Fibroblast of lung (primary cell): ENCODE measurements around the gene OR6Y1. TPM values are rescaled to one million over a fixed set of nuclear protein-coding genes. Genes with fewer than 3 reads are reported as not detected.

ENCODE experiments used
- DNase-seq, 2 donors: peaks; one replicate each; pipeline versions ENCODE4 v3.0.0 to v3.0.0-alpha.2; 2010; ENCODE audit warnings: low read depth in 2 of 2
- H2AFZ ChIP-seq: 2 replicates; pipeline ENCODE4 v1.5.1; 2012; ENCODE audit warnings: low read length, control low read depth, inconsistent platforms
- H3K27ac ChIP-seq: 2 replicates; pipeline ENCODE4 v1.5.1; 2011; ENCODE audit warnings: low read length, control low read depth; ENCODE audit not compliant: insufficient read depth
- H3K27me3 ChIP-seq: 2 replicates; pipeline ENCODE4 v1.5.1; 2011; ENCODE audit warnings: mild to moderate bottlenecking, low read length; ENCODE audit not compliant: control insufficient read depth, insufficient read depth
- H3K36me3 ChIP-seq: 2 replicates; pipeline ENCODE4 v1.5.1; 2011; ENCODE audit warnings: low read length; ENCODE audit not compliant: control insufficient read depth, insufficient read depth
- H3K4me1 ChIP-seq: 2 replicates; pipeline ENCODE4 v1.5.1; 2011; ENCODE audit warnings: low read length; ENCODE audit not compliant: control insufficient read depth, insufficient read depth; ENCODE audit errors: extremely low read depth
- H3K4me2 ChIP-seq: 2 replicates; pipeline ENCODE4 v1.5.1; 2011; ENCODE audit warnings: low read length, control low read depth; ENCODE audit not compliant: insufficient read depth; ENCODE audit errors: extremely low read depth
- H3K4me3 ChIP-seq, 4 experiments: fragments of 200-600 bp in 1 of 4; sonication (generic) in 1 of 4; replicated peaks in 1 of 4; 2 replicates each; pipeline ENCODE4 v1.5.1; 2011 to 2016; ENCODE audit warnings: low read length in 4 of 4, low read depth in 3 of 4, mild to moderate bottlenecking in 3 of 4, control low read depth in 2 of 4, inconsistent platforms in 1 of 4, mixed read lengths in 1 of 4; ENCODE audit not compliant: insufficient read depth in 1 of 4; ENCODE audit errors: control extremely low read depth in 1 of 4
- H3K79me2 ChIP-seq: 2 replicates; pipeline ENCODE4 v1.5.1; 2012; ENCODE audit warnings: mild to moderate bottlenecking, low read length, inconsistent platforms; ENCODE audit not compliant: control insufficient read depth, insufficient read depth
- H3K9ac ChIP-seq: 2 replicates; pipeline ENCODE4 v1.5.1; 2011; ENCODE audit warnings: mild to moderate bottlenecking, low read length, control low read depth; ENCODE audit not compliant: insufficient read depth
- H3K9me3 ChIP-seq: 2 replicates; pipeline ENCODE4 v1.5.1; 2012; ENCODE audit warnings: low read depth, low read length; ENCODE audit not compliant: control insufficient read depth, insufficient read depth
- H4K20me1 ChIP-seq: 2 replicates; pipeline ENCODE4 v1.5.1; 2011; ENCODE audit warnings: low read length; ENCODE audit not compliant: control insufficient read depth, insufficient read depth; ENCODE audit errors: extremely low read depth
- CTCF ChIP-seq, 2 donors: IDR thresholded peaks in 1 of 2; conservative IDR thresholded peaks in 1 of 2; 1 replicate in 1 of 2; 2 replicates in 1 of 2; pipeline ENCODE4 v1.5.1; 2011 to 2012; ENCODE audit warnings: low read length in 2 of 2, control low read depth in 1 of 2, inconsistent platforms in 1 of 2, low read depth in 1 of 2, mild to moderate bottlenecking in 1 of 2
- EZH2 ChIP-seq: IDR thresholded peaks from 2 replicates; pipeline ENCODE4 v1.5.1; 2012; ENCODE audit warnings: low read length, control low read depth, mild to moderate bottlenecking; ENCODE audit errors: missing control alignments
- polyA plus RNA-seq, 2 donors: library from polyadenylated mRNA; depleted of rRNA in 1 of 2; stranded (reverse) in 1 of 2; unstranded in 1 of 2; fragments of >200 nt; gene quantifications; 2 replicates each; pipeline ENCODE4 v1.2.1, GENCODE V29; 2011 to 2012; ENCODE audit warnings: missing spikeins in 1 of 2
- total RNA-seq: library from RNA; depleted of rRNA; stranded (reverse); fragments of >200 nt; gene quantifications from 2 replicates; pipeline ENCODE4 v1.2.1, GENCODE V29; 2014

The OR6Y1 gene
- total and polyA plus RNA-seq, 2 donors (not counting 1 experiment from before 2014, with no cell fraction given) = not detected

- no peaks in the 10 kb centered on the region for H3K9me3 ChIP-seq
- DNase-seq = no peak
- H3K36me3 ChIP-seq = no peaks in the 10 kb centered on the region
- H3K9ac ChIP-seq = no peak overlapping the region
- no peaks in the 10 kb centered on the region for H3K79me2 ChIP-seq
- no peaks in the 10 kb centered on the region for H3K27me3 ChIP-seq
- H3K4me2 ChIP-seq = no peak overlapping the region
- TF ChIP-seq EZH2 (no peak), CTCF (conservative IDR thresholded peaks at IDR 0.05 in 1 of 2, IDR thresholded peaks at IDR 0.05 in 1 of 2; ENCODE audit: low read depth in 1 of 2, low read length in 2 of 2) (no peak)
- H2AFZ ChIP-seq = no peak overlapping the region
- no peak overlapping the region for H3K4me3 ChIP-seq
- H3K4me1 ChIP-seq = no peaks in the 10 kb centered on the region
- no peaks in the 10 kb centered on the region for H4K20me1 ChIP-seq
- H3K27ac ChIP-seq = no peak overlapping the region
Observed at GRCh38 chr1:158507511-158507910, 46.7 kb downstream of the OR6Y1 start.

GRCh38 chr1:158506369-158506987 lies 47.7 kb downstream of the OR6Y1 start:
- H3K27ac ChIP-seq = no peak overlapping the region
- H2AFZ ChIP-seq = no peak overlapping the region
- no peak overlapping the region for H3K4me3 ChIP-seq
- no peak overlapping the region for H3K4me2 ChIP-seq
- TF ChIP-seq CTCF (conservative IDR thresholded peaks at IDR 0.05 in 1 of 2, IDR thresholded peaks at IDR 0.05 in 1 of 2; ENCODE audit: low read depth in 1 of 2, low read length in 2 of 2) (peak in 1 of 2 donors; percentile 15), EZH2 (no peak)
- no peaks in the 10 kb centered on the region for H3K79me2 ChIP-seq
- H3K9ac ChIP-seq = no peak overlapping the region
- DNase-seq = no peak
- no peaks in the 10 kb centered on the region for H3K27me3 ChIP-seq
- H3K36me3 ChIP-seq = no peaks in the 10 kb centered on the region
- no peaks in the 10 kb centered on the region for H3K9me3 ChIP-seq
- no peaks in the 10 kb centered on the region for H4K20me1 ChIP-seq
- no peaks in the 10 kb centered on the region for H3K4me1 ChIP-seq

- Histone ChIP-seq H2AFZ (no peak overlapping the region), H3K4me2 (no peak overlapping the region), H3K27ac (no peak overlapping the region), H3K9me3 (no peaks in the 10 kb centered on the region), H3K4me3 (no peak overlapping the region), H3K79me2 (no peaks in the 10 kb centered on the region), H3K36me3 (no peaks in the 10 kb centered on the region), H3K27me3 (no peaks in the 10 kb centered on the region), H3K9ac (no peak overlapping the region), H4K20me1 (no peaks in the 10 kb centered on the region), H3K4me1 (no peaks in the 10 kb centered on the region)
- no peak for TF ChIP-seq EZH2
- TF ChIP-seq CTCF (conservative IDR thresholded peaks at IDR 0.05 in 1 of 2, IDR thresholded peaks at IDR 0.05 in 1 of 2; ENCODE audit: low read depth in 1 of 2, low read length in 2 of 2) = no peak
- no peak for DNase-seq
Observed at GRCh38 chr1:158496374-158496773, 57.8 kb downstream of the OR6Y1 start.
